Measurements from ENCODE around the gene PIP5KL1. TPM values are rescaled to one million over a fixed set of nuclear protein-coding genes. Genes with fewer than 3 reads are reported as not detected.

PIP5KL1 gene
- total RNA-seq, 4 donors from 2014 or later = 4.6 TPM; not detected in 3

DNA sequence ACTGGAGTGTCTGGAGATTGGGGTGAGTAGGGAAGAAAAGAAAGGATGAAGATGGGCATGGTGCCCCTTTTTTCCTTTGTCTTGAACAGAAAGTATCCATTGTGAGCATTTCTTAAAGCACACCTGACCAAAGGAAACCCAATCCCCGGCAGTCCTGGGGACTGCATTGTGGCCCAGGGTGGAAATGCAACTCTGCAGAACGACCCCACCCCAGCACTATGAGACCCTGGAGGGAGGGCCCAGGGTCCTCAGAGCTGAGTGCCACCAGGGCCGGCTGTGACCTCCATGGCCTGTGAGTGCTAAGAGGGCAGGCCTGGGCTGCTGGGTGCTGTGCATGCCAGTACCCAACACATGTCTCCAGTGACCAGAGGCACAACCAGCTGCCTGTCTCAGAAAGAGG is 31.7 kb upstream of the PIP5KL1 start:
- WGBS, 2 donors (ENCODE audit: low coverage in 1 of 2) = 52% methylated on average over 3 of the region's 3 CpGs; no CpG with 5 or more reads in 1 of the 2 donors
- DNase-seq = no peak
- intact Hi-C loops (cut with DNase I; ENCODE audit: low total_unique reads) = no loop called here
- no peaks in the 10 kb centered on the region for H3K36me3 ChIP-seq
- H3K27me3 ChIP-seq = no peaks in the 10 kb centered on the region
- H3K27ac ChIP-seq = peak overlapping the region; percentile 94 to 98 (median 98)
- no peak for TF ChIP-seq EP300 (IDR thresholded peaks at IDR 0.05; ENCODE audit: low read depth)
- TF ChIP-seq, protein P1, sequence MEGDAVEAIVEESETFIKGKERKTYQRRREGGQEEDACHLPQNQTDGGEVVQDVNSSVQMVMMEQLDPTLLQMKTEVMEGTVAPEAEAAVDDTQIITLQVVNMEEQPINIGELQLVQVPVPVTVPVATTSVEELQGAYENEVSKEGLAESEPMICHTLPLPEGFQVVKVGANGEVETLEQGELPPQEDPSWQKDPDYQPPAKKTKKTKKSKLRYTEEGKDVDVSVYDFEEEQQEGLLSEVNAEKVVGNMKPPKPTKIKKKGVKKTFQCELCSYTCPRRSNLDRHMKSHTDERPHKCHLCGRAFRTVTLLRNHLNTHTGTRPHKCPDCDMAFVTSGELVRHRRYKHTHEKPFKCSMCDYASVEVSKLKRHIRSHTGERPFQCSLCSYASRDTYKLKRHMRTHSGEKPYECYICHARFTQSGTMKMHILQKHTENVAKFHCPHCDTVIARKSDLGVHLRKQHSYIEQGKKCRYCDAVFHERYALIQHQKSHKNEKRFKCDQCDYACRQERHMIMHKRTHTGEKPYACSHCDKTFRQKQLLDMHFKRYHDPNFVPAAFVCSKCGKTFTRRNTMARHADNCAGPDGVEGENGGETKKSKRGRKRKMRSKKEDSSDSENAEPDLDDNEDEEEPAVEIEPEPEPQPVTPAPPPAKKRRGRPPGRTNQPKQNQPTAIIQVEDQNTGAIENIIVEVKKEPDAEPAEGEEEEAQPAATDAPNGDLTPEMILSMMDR (IDR thresholded peaks at IDR 0.05) = no peak
- no peak for TF ChIP-seq POLR2AphosphoS5 (IDR thresholded peaks at IDR 0.05)
- no peak for TF ChIP-seq POLR2A (IDR thresholded peaks at IDR 0.05)
- peaks cover 69 to 77% (median 73%) of the 10 kb centered on the region in 4 donors for H3K4me1 ChIP-seq
- in situ Hi-C loops (cut with MboI; ENCODE audit: low pct_ligation_motif_present in 1 of 4, low pct_unique_long_range_greater_than_20kb in 1 of 4, low sequenced_read_pairs in 3 of 4) = loop anchor here in 1 of 4 donors (25.0 kb wide), 1 partner anchor 150 kb away; no protein-coding TSS in a partner anchor
- H3K9me3 ChIP-seq = no peaks in the 10 kb centered on the region
- H3K4me3 ChIP-seq = no peak overlapping the region

- in situ Hi-C loops (cut with MboI; ENCODE audit: low pct_ligation_motif_present in 1 of 4, low pct_unique_long_range_greater_than_20kb in 1 of 4, low sequenced_read_pairs in 3 of 4) = loop anchor here in 1 of 4 donors (25.0 kb wide), 1 partner anchor 151 kb away; no protein-coding TSS in a partner anchor
- H3K27me3 ChIP-seq = no peaks in the 10 kb centered on the region
- H3K27ac ChIP-seq = peak overlapping the region; percentile 94 to 98 (median 98)
- no peak for TF ChIP-seq POLR2AphosphoS5 (IDR thresholded peaks at IDR 0.05)
- TF ChIP-seq, protein P1 (IDR thresholded peaks at IDR 0.05) = no peak
- TF ChIP-seq POLR2A (IDR thresholded peaks at IDR 0.05) = no peak
- TF ChIP-seq EP300 (IDR thresholded peaks at IDR 0.05; ENCODE audit: low read depth) = no peak
- no peak for DNase-seq
- no peak overlapping the region for H3K4me3 ChIP-seq
- H3K36me3 ChIP-seq = no peaks in the 10 kb centered on the region
- 94% methylated on average over 13 of the region's 13 CpGs; no CpG with 5 or more reads in 1 of the 2 donors for whole genome bisulfite sequencing, 2 donors (ENCODE audit: low coverage in 1 of 2)
- H3K4me1 ChIP-seq = peaks cover 64 to 75% (median 69%) of the 10 kb centered on the region in 4 donors
- intact Hi-C loops (cut with DNase I; ENCODE audit: low total_unique reads) = no loop called here
- H3K9me3 ChIP-seq = no peaks in the 10 kb centered on the region
These were observed 31.1 kb upstream of the PIP5KL1 start for GRCh38 chr9:127961613-127962155.

GRCh38 chr9:127961155-127961490 is 30.5 kb upstream of the PIP5KL1 start:
- Histone ChIP-seq H3K27me3 (no peaks in the 10 kb centered on the region), H3K36me3 (no peaks in the 10 kb centered on the region), H3K27ac (peak overlapping the region; percentile 94 to 98 (median 98)), H3K9me3 (no peaks in the 10 kb centered on the region), H3K4me1 (peaks cover 64 to 75% (median 68%) of the 10 kb centered on the region in 4 donors), H3K4me3 (no peak overlapping the region)
- in situ Hi-C loops (cut with MboI; ENCODE audit: low pct_ligation_motif_present in 1 of 4, low pct_unique_long_range_greater_than_20kb in 1 of 4, low sequenced_read_pairs in 3 of 4) (loop anchor here in 1 of 4 donors (25.0 kb wide), 1 partner anchor 151 kb away; no protein-coding TSS in a partner anchor), intact Hi-C loops (cut with DNase I; ENCODE audit: low total_unique reads) (no loop called here)
- WGBS, 2 donors (ENCODE audit: low coverage in 1 of 2) = 88 to 100% methylated on average over 1 to 2 of the region's 2 CpGs
- TF ChIP-seq POLR2AphosphoS5 (IDR thresholded peaks at IDR 0.05) (no peak), EP300 (IDR thresholded peaks at IDR 0.05; ENCODE audit: low read depth) (no peak), POLR2A (IDR thresholded peaks at IDR 0.05) (no peak)
- TF ChIP-seq, protein P1 (IDR thresholded peaks at IDR 0.05) = no peak
- no peak for DNase-seq

GRCh38 chr9:127960410-127961154 is 30.0 kb upstream of the PIP5KL1 start:
- 47 to 48% methylated on average over 6 to 11 of the region's 11 CpGs for WGBS, 2 donors (ENCODE audit: low coverage in 1 of 2)
- intact Hi-C loops (cut with DNase I; ENCODE audit: low total_unique reads) = no loop called here
- Histone ChIP-seq H3K4me3 (no peak overlapping the region), H3K36me3 (no peaks in the 10 kb centered on the region), H3K27ac (peak overlapping the region; percentile 94 to 98 (median 98)), H3K27me3 (no peaks in the 10 kb centered on the region), H3K4me1 (peaks cover 64 to 75% (median 68%) of the 10 kb centered on the region in 4 donors), H3K9me3 (no peaks in the 10 kb centered on the region)
- DNase-seq = no peak
- TF ChIP-seq EP300 (IDR thresholded peaks at IDR 0.05; ENCODE audit: low read depth) (no peak), POLR2A (IDR thresholded peaks at IDR 0.05) (no peak)
- in situ Hi-C loops (cut with MboI; ENCODE audit: low pct_ligation_motif_present in 1 of 4, low pct_unique_long_range_greater_than_20kb in 1 of 4, low sequenced_read_pairs in 3 of 4) = loop anchor here in 1 of 4 donors (25.0 kb wide), 1 partner anchor 152 kb away; no protein-coding TSS in a partner anchor
